Heart right ventricle (tissue), 16 donors: ENCODE measurements around the gene DOCK1. TPM values are rescaled to one million over a fixed set of nuclear protein-coding genes. Genes with fewer than 3 reads are reported as not detected.

Source experiments
- ATAC-seq, 8 donors: fragments of 200-7000 bp; cut with Tn5 transposase; one replicate each; pipeline ENCODE4 v1.9.1; 2020; ENCODE audit warnings: mild to moderate bottlenecking in 8 of 8, moderate library complexity in 8 of 8, moderate number of reproducible peaks in 1 of 8
- DNase-seq, 2 donors: peaks; one replicate each; pipeline ENCODE4 v3.0.0-alpha.2; 2020
- H3K27ac ChIP-seq, 10 donors: fragments of 200-600 bp; sonication (generic) in 2 of 10; one replicate each; pipeline versions ENCODE4 v1.5.0 to v1.8.0; 2020 to 2022; ENCODE audit warnings: mild to moderate bottlenecking in 3 of 10
- H3K27me3 ChIP-seq, 7 donors: fragments of 200-600 bp; one replicate each; pipeline ENCODE4 v1.8.0; 2021 to 2022; ENCODE audit warnings: mild to moderate bottlenecking in 2 of 7
- H3K36me3 ChIP-seq, 9 donors: fragments of 200-600 bp; sonication (generic) in 1 of 9; one replicate each; pipeline versions ENCODE4 v1.5.0 to v1.8.0; 2020 to 2022; ENCODE audit warnings: mild to moderate bottlenecking in 2 of 9
- H3K4me1 ChIP-seq, 9 donors: fragments of 200-600 bp; sonication (generic) in 1 of 9; one replicate each; pipeline versions ENCODE4 v1.5.0 to v1.8.0; 2020 to 2022; ENCODE audit warnings: mild to moderate bottlenecking in 4 of 9
- H3K4me3 ChIP-seq, 10 donors: fragments of 200-600 bp; sonication (generic) in 2 of 10; one replicate each; pipeline versions ENCODE4 v1.5.0 to v1.8.0; 2020 to 2022; ENCODE audit warnings: mild to moderate bottlenecking in 7 of 10, moderate library complexity in 2 of 10
- H3K9me3 ChIP-seq, 11 donors: fragments of 200-600 bp in 10 of 11; sonication (generic) in 2 of 11; one replicate each; pipeline versions ENCODE4 v1.5.0 to v1.8.0; 2013 to 2022; ENCODE audit warnings: mild to moderate bottlenecking in 2 of 11, control low read depth in 1 of 11, moderate library complexity in 1 of 11
- CTCF ChIP-seq, 9 donors: fragments of 200-600 bp; sonication (generic) in 2 of 9; IDR thresholded peaks; one replicate each; pipeline versions ENCODE4 v1.5.0 to v1.8.0; 2021 to 2022; ENCODE audit warnings: antibody characterized with exemption in 9 of 9, mild to moderate bottlenecking in 5 of 9, moderate library complexity in 1 of 9
- WGBS, 2 donors: extraction: QIAGEN DNeasy Blood & Tissue Kit; methylation state at CpG; one replicate each; pipeline ENCODE4 v1.1.7; 2013; ENCODE audit warnings: inconsistent platforms in 1 of 2; 5-methylcytosine and 5-hydroxymethylcytosine counted together
- intact Hi-C, 10 donors: fragments of 100-400 bp; cut with DNase I; formaldehyde crosslinking; loops; one replicate each; pipeline versions ENCODE4 v1.11.1 to v1.14.2; 2022
- polyA plus RNA-seq, 2 donors: library from polyadenylated mRNA; stranded (reverse); fragments of 200-250 nt; gene quantifications; one replicate each; pipeline ENCODE4 v1.2.3, GENCODE V29; 2013
- total RNA-seq, 10 donors: library from RNA; stranded (reverse); fragmentation: NEBNext Ultra II Directional in 3 of 10; extraction: Animal tissue kit (Norgen Biotek cat#: 25700) in 3 of 10; gene quantifications; one replicate each; pipeline versions ENCODE4 v1.2.1 to v1.2.4, GENCODE V29; 2021 to 2023
- donor health status: Arrhythmogenic right ventricular cardiomyopathy.
- donor health status: ischemic (EF 13 %, LVEDD 7.1; RV severe dilation, severe dysfunction).
- donor health status: healthy with polysubstance abuse.
- donor health status: DM: no; HTN: yes; CAD: no.
- donor health status: DM: no; HTN: no; CAD: no.
- donor health status: ischemic (EF 25% LVEDD 6.9; RV normal size, moderate dysfunction).
- donor health status: ischemic (EF 25% LVEDD 5.7; RV mildly dilated, moderate dysfunction).
- donor health status: healthy.
- donor health status: DM: yes; HTN: yes; CAD: no.
- donor health status: Ischemic cardiomyopathy.
- donor health status: ischemic (EF 35%, LVEDD 5.7; RV mildly dilated, moderate dysfunction).
- donor health status: nonischemic (EF 11% LVEDD 7.7; RV severe dilation, severe dysfunction).
- donor health status: DM: yes; HTN: yes; CAD: no.
- donor health status: PGD.
- donor health status: ischemic (EF 29% LVEDD 5.4; RV normal size, mild dysfunction).
- donor health status: nonischemic (EF 23%, LVEDD 6.1; RV moderate dilation, normal function).

DOCK1 gene
- total and polyA plus RNA-seq, 12 donors, result 7.8 to 26.7 (median 19.8) TPM

DNA sequence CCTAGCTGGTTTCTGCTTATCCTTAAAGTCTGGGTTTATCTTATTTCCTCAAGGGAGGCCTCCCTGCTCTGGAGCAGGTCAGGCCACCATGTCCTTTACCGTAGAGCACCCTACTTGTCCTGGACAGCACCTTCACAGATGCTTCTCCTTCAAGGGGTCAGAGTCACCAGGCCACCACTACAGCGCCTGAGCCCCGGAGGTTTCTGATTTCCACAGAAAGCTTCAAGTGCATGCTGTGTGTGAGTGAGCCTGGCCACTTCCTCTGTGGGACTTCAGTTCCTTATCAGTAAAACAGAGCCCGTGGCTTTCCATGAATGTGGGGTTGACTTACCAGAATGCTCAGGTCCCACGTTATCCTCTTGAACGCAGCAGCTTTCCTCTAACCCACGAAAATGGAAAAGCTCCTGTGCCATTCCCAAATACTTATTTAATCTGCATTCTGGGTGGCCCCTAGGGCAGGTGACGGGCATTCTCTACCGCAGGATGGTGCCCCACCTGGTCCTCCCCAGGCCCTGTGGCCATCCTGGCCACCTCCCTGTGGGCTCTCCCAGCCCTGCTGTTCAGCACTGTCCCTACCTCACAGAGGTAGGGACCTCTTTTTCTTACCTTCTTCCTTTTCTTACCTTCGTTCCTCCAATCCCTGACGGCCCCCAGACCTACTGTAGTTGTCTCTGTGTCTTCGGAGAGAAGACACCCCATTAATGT is 1.4 kb upstream of the DOCK1 start:
- Histone ChIP-seq H3K4me3 (peak overlapping the region in 1 of 10 donors; percentile 90), H3K4me1 (peaks cover 9 to 44% (median 25%) of the 10 kb centered on the region in 9 donors), H3K36me3 (no peaks in the 10 kb centered on the region), H3K27ac (no peak overlapping the region), H3K9me3 (peaks cover 0 to 10% (median 2%) of the 10 kb centered on the region in 11 donors), H3K27me3 (peaks cover 0 to 30% (median 0%) of the 10 kb centered on the region in 7 donors)
- no peak for ATAC-seq
- TF ChIP-seq CTCF (IDR thresholded peaks at IDR 0.05), result no peak
- intact Hi-C loops, result loop anchor here in 2 of 10 donors (10.0 kb wide), 2 partner anchors 71 to 111 kb away; no protein-coding TSS in a partner anchor
- DNase-seq, result no peak
- WGBS, 2 donors, result 81 to 82% methylated on average over 12 of the region's 12 CpGs

GRCh38 chr10:126904516-126904817 is 761 bp upstream of the DOCK1 start:
- peaks cover 0 to 30% (median 0%) of the 10 kb centered on the region in 7 donors for H3K27me3 ChIP-seq
- H3K4me3 ChIP-seq, result peak overlapping the region; percentile 50 to 93 (median 74)
- H3K4me1 ChIP-seq, result peaks cover 9 to 51% (median 28%) of the 10 kb centered on the region in 9 donors
- H3K36me3 ChIP-seq, result no peaks in the 10 kb centered on the region
- no peak for ATAC-seq
- H3K27ac ChIP-seq, result peak overlapping the region in 6 of 10 donors; percentile 88 to 93 (median 89)
- DNase-seq, result no peak
- intact Hi-C loops, result loop anchor here in 2 of 10 donors (10.0 kb wide), 2 partner anchors 70 to 110 kb away; no protein-coding TSS in a partner anchor
- 34 to 44% methylated on average over 10 of the region's 10 CpGs for WGBS, 2 donors
- no peak for TF ChIP-seq CTCF (IDR thresholded peaks at IDR 0.05)
- H3K9me3 ChIP-seq, result peaks cover 0 to 3% (median 0%) of the 10 kb centered on the region in 11 donors

GRCh38 chr10:126905776-126906703 is 812 bp downstream of the DOCK1 start:
- peak; percentile 25 to 57 (median 34) for ATAC-seq
- Histone ChIP-seq H3K4me1 (peaks cover 9 to 59% (median 28%) of the 10 kb centered on the region in 9 donors), H3K4me3 (peak overlapping the region; percentile 61 to 93 (median 76)), H3K9me3 (no peaks in the 10 kb centered on the region), H3K27ac (peak overlapping the region; percentile 74 to 93 (median 88)), H3K27me3 (peaks cover 0 to 30% (median 0%) of the 10 kb centered on the region in 7 donors), H3K36me3 (peaks cover 0 to 4% (median 0%) of the 10 kb centered on the region in 9 donors)
- intact Hi-C loops, result loop anchor here in 2 of 10 donors (5.0 to 10.0 kb wide), 3 partner anchors 56 to 109 kb away; no protein-coding TSS in a partner anchor
- 15 to 18% methylated on average over 75 to 84 of the region's 84 CpGs for WGBS, 2 donors
- TF ChIP-seq CTCF (IDR thresholded peaks at IDR 0.05), result no peak
- DNase-seq, result peak; percentile 35 to 42
